Kidney (tissue), 14 donors: ENCODE measurements around the gene TOE1. TPM values are rescaled to one million over a fixed set of nuclear protein-coding genes. Genes with fewer than 3 reads are reported as not detected.

Experiments used
- DNase-seq, 5 donors: peaks; one replicate each; pipeline ENCODE4 v3.0.0-alpha.2; 2013 to 2020
- FAIRE-seq: peaks from 2 replicates; lab custom pipeline; 2012; peaks lifted over from hg19 to GRCh38; lab: Jason Lieb, UNC
- H3K27ac ChIP-seq, 2 donors: one replicate each; pipeline ENCODE4 v1.7.0; 2013; ENCODE audit warnings: low read depth in 2 of 2, low read length in 2 of 2, inconsistent platforms in 1 of 2
- H3K27me3 ChIP-seq: one replicate; pipeline ENCODE4 v1.7.1; 2013; ENCODE audit warnings: low read length, inconsistent platforms; ENCODE audit not compliant: control insufficient read depth, insufficient read depth
- H3K36me3 ChIP-seq, 3 donors: one replicate each; pipeline versions ENCODE4 v1.7.0 to v1.7.1; 2013; ENCODE audit warnings: low read length in 3 of 3, control low read depth in 1 of 3, inconsistent platforms in 1 of 3; ENCODE audit not compliant: insufficient read depth in 3 of 3, control insufficient read depth in 2 of 3
- H3K4me1 ChIP-seq, 3 donors: one replicate each; pipeline versions ENCODE4 v1.7.0 to v1.7.1; 2013; ENCODE audit warnings: low read length in 3 of 3, inconsistent platforms in 1 of 3, low read depth in 1 of 3; ENCODE audit not compliant: control insufficient read depth in 2 of 3, insufficient read depth in 2 of 3
- H3K4me3 ChIP-seq, 3 donors: one replicate each; pipeline versions ENCODE4 v1.7.0 to v1.8.1; 2013; ENCODE audit warnings: low read length in 3 of 3, control low read depth in 1 of 3, inconsistent platforms in 1 of 3
- H3K9ac ChIP-seq, 3 donors: one replicate each; pipeline versions ENCODE4 v1.7.0 to v1.7.1; 2013; ENCODE audit warnings: low read length in 3 of 3, control low read depth in 1 of 3, inconsistent platforms in 1 of 3
- H3K9me3 ChIP-seq, 3 donors: one replicate each; pipeline versions ENCODE4 v1.7.0 to v1.7.1; 2013; ENCODE audit warnings: low read length in 3 of 3, control low read depth in 1 of 3, inconsistent platforms in 1 of 3; ENCODE audit not compliant: control insufficient read depth in 2 of 3, insufficient read depth in 1 of 3
- CTCF ChIP-seq: IDR thresholded peaks from 3 replicates; pipeline ENCODE4 v1.5.1; 2012; ENCODE audit warnings: mild to moderate bottlenecking, moderate library complexity, borderline replicate concordance; ENCODE audit not compliant: insufficient read depth; ENCODE audit errors: extremely low read depth
- intact Hi-C: fragments of 100-400 bp; cut with DNase I; formaldehyde crosslinking; loops from one replicate; pipeline ENCODE4 v1.11.1; 2022
- polyA plus RNA-seq: library from polyadenylated mRNA; stranded (reverse); fragments of 350-450 nt; fragmentation: Illumina TruSeq; extraction: RNeasy Lipid Tissue Mini Kit (QIAGEN cat#74804); gene quantifications from one replicate; pipeline ENCODE4 v1.2.3, GENCODE V29; 2014; ENCODE audit warnings: low read depth, low replicate concordance; ENCODE audit not compliant: insufficient read depth
- total RNA-seq: library from RNA; stranded (reverse); fragmentation: NEBNext Ultra II Directional; extraction: Animal tissue kit (Norgen Biotek cat#: 25700); gene quantifications from one replicate; pipeline ENCODE4 v1.2.1, GENCODE V29; 2021
- donor health status: control.
- donor health status: control.
- donor health status: control.
- donor health status: control.
- donor health status: control.
- donor health status: DM: yes; HTN: yes; CAD: no.
- donor health status: Normal renal cell carcinoma (clear cell type).

Gene TOE1
- total and polyA plus RNA-seq, 2 donors from 2014 or later: 7.3 to 10.4 TPM

GRCh38 chr1:45364294-45364693, 24.3 kb downstream of the TOE1 start:
- Histone ChIP-seq H3K27me3 (no peaks in the 10 kb centered on the region), H3K4me3 (no peak overlapping the region), H3K27ac (no peak overlapping the region), H3K36me3 (no peaks in the 10 kb centered on the region), H3K9me3 (no peaks in the 10 kb centered on the region), H3K4me1 (peaks cover 0 to 6% (median 0%) of the 10 kb centered on the region in 3 donors), H3K9ac (no peak overlapping the region)
- no peak for DNase-seq
- intact Hi-C loops: no loop called here
- FAIRE-seq: no peak
- TF ChIP-seq CTCF: no peak

GRCh38 chr1:45365051-45365450, 25.1 kb downstream of the TOE1 start:
- Histone ChIP-seq H3K9ac (no peak overlapping the region), H3K9me3 (no peaks in the 10 kb centered on the region), H3K4me3 (no peak overlapping the region), H3K27me3 (no peaks in the 10 kb centered on the region), H3K4me1 (peaks cover 0 to 4% (median 0%) of the 10 kb centered on the region in 3 donors), H3K36me3 (no peaks in the 10 kb centered on the region), H3K27ac (no peak overlapping the region)
- DNase-seq (no peak), FAIRE-seq (no peak)
- no peak for TF ChIP-seq CTCF
- intact Hi-C loops: no loop called here

- no peak for FAIRE-seq
- no peak overlapping the region for H3K4me3 ChIP-seq
- H3K36me3 ChIP-seq: no peaks in the 10 kb centered on the region
- no peak overlapping the region for H3K9ac ChIP-seq
- no peaks in the 10 kb centered on the region for H3K9me3 ChIP-seq
- no peak for DNase-seq
- intact Hi-C loops: no loop called here
- H3K27ac ChIP-seq: no peak overlapping the region
- no peaks in the 10 kb centered on the region for H3K27me3 ChIP-seq
- no peak for TF ChIP-seq CTCF
- no peaks in the 10 kb centered on the region for H3K4me1 ChIP-seq
These were observed 30.6 kb downstream of the TOE1 start for GRCh38 chr1:45370575-45370974.

- no peak for DNase-seq
- TF ChIP-seq CTCF: no peak
- Histone ChIP-seq H3K4me3 (no peak overlapping the region), H3K4me1 (no peaks in the 10 kb centered on the region), H3K27me3 (no peaks in the 10 kb centered on the region), H3K27ac (no peak overlapping the region), H3K9me3 (no peaks in the 10 kb centered on the region), H3K36me3 (no peaks in the 10 kb centered on the region), H3K9ac (no peak overlapping the region)
- intact Hi-C loops: no loop called here
- no peak for FAIRE-seq
These were observed 33.6 kb downstream of the TOE1 start for GRCh38 chr1:45373573-45373972.
